LoVo (cell line): ENCODE data around the gene CD8A.
"Not testable (repeated sequence)": the region's sequence is repeated elsewhere in the genome, so short reads cannot be mapped to it uniquely, and the experiment has no call there.

ENCODE experiments used
- DNase-seq: peaks from one replicate; pipeline ENCODE4 v3.0.0-alpha.2; 2016; ENCODE audit warnings: low spot score

The CD8A gene

DNA sequence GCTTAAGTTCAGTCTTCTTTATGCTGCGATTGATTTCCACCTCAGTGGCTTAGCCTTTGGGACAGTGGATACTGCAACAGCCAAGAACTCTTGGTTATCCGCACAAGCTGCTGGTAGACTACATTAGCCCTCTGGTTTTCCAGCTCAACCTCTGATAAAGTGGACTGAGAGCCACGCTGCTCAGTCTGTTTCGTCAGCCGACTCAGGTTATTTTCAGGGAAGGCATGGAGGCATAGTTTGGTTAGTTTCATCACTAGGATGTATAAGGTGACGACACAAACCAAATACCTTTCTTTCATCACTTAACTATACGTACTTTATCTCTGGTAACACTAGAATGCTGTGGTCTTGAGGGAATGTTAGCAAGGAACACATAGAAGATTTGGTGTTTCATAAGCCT is 14.2 kb downstream of the CD8A start:
- no peak for DNase-seq

DNA sequence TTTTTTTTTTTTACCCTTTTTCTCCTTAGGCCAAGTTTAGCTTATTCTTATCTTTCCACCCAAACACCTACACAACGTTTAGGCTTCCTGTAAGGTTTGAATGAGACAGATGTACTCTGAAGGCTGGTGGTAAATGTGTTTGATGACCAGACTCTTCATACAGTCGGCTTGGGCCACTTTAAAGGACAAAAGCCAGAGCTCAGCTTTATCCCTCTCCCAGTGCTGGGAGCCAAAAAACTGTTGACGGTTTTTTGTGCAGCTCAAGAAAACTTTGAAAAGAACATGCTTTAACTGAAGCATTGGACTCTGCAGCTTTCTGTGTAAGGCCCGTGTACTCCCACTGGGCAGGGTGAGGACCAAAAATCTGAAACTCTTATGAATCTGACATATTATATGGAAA is 15.4 kb downstream of the CD8A start:
- no peak for DNase-seq

DNA sequence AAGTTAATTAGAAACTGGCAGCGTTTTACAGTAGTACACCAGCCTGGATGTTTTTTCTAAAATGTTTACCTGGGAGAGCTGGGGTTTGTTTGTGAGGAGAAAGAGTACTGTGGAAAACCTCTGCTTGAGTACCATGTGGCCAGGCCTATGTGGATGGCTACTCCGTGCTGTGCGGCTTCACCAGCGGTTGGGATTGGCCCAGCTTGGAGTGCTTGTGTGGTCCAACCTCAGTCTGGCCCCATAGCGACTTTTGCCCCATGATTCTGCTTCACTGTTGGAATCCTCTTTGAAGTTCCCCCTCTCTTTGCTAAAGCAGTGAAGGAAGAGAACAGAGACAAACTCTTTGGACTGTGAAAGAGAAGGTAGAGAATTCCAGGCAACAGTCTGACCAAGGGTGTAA is 15.9 kb downstream of the CD8A start:
- DNase-seq, result no peak

DNA sequence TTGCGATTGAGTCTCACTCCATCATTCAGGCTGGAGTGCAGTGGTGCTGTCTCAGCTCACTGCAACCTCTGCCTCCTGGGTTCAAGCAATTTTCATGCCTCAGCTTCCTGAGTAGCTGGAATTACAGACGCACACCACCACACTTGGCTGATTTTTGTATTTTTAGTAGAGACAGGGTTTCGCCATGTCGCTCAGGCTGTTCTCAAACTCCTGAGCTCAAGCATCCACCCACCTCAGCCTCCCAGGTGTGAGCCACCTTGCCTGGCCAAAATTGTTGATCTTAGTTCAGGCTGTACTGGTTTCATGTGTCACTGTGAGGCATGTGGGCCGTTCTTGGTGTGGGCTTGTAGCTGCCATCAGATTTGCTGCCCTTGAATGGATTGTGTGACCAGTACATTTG is 18.1 kb downstream of the CD8A start:
- no peak for DNase-seq

DNA sequence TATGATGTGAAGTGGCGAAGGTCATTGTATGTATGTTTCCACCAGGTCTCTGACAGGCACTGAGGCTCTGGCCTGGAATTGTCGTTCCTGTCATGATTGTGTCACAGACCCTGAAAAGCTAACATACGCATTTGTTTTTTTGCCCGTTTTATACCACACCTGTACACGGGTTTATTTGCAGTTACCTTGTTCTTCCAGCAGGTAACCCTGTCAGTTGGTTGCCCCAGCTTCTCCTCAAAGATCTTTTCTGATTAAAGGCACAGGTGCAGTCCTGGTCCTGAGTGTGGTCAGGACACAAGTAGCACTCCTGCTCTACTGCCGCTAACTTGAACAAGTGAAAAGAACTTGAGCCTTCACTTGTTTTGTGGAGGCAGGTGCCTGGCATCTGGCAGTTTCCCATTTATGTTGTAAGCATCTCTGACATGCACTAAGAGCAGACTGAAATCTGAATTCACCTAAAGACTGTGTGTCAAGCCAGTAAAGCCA is 19.9 kb downstream of the CD8A start:
- DNase-seq, result no peak

DNA sequence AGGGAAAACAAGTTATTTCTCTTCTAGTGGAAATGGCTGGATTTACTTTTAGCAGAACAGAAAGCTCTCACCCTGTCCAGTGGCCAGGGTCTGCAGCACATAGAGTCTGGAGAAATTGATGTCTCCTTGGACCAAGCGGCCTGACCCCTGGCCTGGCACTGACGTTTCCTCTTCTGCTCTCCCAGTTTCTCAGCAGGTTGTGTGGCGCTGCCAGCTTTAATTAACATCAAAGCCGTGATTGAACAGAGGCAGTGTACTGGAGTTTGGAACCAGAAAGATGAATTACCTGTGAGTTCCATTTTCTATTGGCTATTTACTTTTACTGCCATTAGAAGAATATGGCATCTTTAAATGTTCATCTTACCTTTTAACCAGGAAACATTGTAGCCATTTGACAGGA is 20.9 kb downstream of the CD8A start:
- no peak for DNase-seq

DNA sequence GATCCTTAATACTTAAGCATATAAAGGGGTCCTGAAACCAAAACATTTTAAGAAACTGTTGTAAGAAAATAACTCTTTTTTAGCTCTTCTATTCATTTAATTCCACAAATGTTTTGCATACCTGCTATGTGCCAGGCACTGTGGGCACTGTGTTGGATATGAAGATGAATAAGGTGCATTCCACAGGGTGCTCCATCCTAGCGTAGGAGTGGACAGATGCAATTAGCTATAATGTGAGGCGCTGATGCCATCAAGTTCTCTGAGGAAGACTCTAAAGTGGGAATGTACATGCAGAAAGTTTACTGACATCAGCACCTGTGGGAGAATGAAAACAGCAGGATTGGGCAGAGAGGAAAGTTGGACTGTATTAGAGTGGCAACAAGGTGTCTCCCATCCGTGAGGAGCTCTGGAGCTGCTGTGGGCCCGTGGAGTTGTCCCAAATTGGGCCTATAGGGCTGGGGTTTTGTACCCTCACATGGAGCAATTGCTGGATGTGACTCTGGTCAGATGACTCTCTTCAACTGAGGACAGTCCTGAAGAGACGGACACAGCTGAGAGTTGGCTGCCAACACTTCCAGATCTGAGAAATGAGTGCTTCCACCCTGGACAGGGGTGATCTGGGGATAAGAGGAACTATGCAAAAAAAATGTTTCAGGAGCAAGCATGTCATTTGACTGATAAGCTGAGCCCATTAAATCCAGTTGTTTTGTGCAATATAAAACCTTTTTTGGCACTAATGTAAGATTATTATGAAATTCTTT is 22.3 kb downstream of the CD8A start:
- no peak for DNase-seq

DNA sequence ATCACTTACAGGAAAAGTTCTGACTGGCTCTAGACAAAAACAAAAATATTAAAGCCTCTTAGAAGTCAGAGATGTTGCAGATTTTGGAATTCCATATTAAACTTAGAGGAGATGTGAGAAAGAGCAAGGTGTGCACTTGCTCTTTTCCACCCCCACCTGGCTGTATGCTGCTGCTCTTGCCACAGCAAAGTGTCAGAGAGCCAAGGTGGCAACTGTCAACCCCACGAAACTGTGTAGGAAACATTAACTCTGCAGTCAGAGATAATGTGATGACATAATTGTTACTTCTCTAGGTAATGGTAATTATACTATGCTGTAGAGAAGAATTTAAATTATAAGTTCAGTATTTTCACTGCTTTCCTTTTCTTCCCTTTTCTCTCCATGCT is 25.4 kb downstream of the CD8A start:
- DNase-seq, result no peak

DNA sequence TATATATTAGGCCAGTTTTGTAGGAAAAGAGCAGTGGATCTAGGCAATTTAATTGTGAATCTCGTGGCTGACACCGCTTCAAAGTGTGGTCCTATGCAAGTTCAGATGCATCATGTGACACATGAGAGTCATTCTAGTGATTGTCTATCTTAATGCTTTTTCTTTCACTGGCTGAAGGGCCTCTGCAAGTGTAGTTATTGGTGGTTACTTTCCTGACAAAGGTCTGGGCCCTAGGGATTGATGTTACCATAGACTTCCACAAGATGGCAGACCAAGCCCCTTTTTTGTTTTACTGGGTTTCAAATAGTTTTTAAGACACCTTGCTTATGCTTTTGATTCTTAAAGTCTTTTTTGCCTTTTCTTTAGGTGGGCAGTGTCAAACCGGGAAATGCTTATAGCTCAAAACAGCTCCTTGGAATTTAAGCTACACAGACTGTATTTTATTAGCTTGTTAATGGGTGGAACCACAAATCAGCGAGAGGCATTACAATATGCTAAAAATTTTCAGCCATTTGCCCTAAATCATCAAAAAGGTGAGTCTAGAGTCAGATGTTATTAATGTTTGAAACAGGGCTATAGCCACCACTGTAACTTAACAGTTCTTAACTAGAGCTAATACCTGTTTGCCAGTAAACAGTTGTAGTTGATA is 25.9 kb downstream of the CD8A start:
- peak; percentile 38 for DNase-seq

DNA sequence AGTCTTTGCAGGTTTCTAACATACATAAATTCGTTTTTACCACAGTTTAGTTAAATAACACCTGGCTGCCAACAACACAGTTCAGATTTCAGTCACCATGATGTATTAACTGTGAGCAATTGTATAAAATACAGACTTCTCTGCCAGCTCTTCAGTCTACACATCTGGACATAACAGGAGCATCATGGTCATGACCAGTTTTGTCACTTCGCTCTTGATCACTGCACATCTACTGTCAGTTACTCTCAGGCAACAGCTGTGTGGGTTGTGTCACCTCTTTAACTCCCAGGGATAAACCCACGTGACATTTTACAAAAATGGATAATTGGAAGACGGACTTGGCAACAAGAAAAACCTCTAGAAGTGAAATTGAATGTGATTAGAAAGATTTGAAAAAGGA is 30.3 kb downstream of the CD8A start:
- no peak for DNase-seq

DNA sequence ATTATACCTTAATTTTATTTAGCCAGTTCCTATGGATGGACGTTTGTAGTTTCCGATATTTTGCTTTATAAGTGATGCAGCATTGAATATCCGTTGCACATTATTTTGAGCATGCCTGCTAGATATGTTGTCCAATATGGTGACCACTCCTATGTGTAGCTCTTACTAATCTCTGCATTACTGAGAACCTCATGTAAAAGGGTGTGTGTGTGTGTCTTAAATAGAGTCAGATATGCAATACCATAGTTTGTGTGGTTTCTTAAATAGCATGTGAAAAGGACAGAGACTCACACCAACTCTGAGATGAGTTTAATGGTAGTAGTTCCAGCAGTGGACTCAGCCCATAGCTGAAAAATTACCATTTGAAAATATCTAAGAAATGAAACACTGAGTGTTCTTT is 32.3 kb downstream of the CD8A start:
- DNase-seq, result no peak

DNA sequence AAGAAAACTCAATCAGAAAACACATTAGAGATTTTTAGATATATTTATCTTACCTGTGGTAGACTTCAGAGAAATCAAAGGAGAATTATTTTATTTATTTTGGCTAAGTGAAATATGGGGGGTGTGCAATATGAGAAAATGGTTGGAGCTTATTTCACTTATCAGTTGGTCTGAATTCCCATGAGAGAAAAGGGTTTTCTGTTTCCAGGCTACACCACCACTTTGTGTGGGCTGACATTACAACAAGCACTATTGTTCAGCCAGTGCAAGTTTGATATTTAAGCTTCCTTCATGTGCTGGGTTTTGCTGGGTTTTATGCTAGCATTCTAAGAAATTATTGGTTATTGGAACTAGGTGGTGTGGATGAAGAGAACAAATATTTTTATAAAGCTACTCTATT is 37.1 kb downstream of the CD8A start:
- DNase-seq, result no peak

DNA sequence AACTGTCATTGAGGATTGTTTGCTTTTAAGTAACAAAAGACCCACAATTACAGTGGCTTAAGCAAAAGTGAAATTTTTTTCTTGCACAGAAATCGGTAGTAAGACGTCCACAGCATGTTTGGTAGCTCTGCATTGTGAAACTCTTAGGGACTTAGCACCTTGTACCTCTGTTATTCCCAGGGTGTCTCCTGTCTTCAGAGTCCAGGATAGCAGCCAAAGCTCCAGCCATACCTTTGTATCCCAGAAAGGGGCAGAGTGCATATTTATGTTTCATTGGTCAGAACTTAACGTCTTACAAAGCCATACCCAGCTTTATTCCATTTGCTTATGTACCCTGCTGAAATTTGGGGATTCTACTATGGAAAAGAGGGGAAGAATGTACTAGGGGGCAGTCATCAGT is 37.8 kb downstream of the CD8A start:
- DNase-seq, result no peak

DNA sequence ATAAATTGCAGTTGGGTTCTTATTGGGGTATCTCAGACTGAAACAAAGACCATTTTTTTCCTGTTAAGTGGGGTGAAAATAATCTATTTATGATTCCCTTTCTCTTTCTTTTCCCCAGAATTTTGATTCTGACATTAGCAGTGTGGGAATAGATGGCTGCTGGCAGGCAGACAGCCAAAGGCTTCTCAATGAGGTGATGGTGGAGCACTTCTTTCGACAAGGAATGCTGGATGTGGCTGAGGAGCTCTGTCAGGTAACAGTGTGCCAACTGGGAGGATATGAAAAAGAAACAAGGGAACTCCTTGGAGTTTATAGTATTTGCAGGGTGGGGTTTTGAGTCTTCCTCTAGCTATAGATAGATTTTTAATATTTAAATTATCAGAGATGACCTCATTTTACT is 38.9 kb downstream of the CD8A start:
- no peak for DNase-seq

DNA sequence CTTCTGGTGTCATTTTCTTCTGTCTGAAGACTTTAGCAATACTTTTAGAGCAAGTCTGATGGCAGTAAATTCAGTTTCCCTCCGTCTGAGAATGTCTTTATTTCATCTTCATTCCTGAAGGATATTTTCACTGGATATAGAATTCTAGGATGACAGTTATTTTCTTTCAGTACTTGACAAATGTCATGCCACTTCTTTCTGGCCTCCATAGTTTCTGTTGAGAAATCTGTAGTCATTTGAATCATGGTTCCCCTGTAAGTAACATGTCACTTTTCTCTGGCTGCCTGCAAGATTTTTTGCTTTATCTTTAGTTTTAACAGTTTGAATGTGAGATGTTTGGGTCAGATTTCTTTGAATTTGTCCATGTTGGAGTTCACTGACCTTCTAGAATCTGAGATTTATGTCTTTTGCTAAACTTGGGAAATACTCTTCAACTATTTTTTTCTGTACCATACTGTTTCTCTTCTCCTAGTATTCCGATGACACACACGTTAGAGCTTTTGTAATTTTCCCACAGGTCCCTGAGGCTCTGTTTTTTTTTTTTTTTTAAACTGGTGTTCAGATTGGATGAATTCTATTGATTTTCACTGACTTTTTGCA is 40.4 kb downstream of the CD8A start:
- no peak for DNase-seq

DNA sequence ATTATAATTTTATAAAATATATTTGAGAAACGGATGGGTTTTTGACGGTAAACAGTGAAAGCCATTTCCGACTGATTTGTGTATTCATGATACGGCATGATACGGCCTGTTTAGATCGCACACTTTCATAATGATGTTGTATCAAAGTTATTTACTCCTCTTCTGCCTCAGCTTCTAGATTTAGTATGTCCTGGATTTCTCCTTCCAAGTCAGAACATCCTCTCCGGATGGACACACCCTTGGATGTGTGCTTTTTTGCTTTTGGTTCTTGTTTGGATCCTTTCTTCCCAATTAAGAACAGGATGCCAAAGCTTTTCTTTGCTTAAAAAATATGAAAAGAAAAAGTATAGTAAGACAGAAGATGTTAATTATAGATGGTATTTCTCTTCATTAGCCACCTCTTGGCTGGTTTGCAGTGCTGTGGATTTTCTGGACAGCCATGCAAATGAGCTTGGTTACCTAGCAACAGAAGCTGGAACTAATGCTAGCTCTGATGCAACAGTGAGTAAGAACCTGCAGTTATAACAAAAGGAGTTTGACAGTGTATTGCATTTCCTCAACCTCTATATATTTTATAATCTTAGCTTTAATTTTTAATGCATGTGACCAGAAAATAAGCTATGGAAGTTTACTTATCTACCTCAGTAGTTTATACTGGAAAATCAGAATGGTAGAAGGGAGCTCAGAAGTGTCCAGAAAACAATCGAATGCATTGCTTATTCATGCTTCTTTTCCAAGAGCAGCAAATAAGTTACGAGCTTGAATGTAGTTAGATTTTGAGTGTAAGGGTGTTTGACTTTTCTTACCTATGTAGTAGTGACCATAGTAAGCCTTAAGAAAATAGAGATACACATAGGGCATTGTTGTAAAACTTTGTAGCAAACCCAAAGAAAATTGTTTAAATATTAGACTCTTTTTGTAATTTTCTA is 42.7 kb downstream of the CD8A start:
- DNase-seq, result peak; percentile 67

DNA sequence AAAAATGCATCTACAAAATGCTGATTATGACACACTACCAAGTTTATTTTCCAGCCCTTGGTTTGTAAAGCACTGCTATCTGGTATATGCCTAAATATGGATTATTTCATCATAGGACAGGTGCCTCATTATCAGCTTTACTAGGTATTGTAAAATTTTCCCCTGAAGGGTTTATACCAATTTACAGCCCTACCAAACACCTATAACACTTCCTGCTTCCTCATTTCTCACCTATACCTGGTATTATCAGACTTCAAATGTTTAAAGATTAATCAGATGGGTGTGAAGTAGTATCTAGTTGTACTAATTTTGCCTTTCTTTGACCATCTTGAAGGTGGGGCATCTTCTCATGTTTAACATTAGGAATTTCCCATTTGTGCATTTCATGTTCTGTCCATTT is 43.8 kb downstream of the CD8A start:
- peak; percentile 11 for DNase-seq

DNA sequence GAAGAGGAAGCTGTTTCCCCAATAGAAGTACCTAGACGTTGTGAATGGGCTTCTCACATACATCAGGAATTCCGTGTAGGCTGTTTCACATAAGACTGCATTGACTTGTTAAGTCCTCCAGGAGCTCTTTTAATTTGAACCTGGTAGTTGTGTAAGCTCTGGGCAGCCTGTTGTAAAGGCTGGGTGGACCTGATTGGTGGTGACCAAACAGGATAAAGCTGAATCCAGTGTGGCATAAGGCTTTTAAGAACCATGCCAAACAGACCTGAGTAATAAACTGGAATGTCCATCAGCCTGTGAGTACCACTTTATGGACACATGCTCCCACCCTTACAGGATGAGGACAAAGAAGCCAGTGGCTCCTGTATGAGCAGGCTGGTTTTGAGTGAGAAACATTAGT is 46.6 kb downstream of the CD8A start:
- DNase-seq, result no peak

DNA sequence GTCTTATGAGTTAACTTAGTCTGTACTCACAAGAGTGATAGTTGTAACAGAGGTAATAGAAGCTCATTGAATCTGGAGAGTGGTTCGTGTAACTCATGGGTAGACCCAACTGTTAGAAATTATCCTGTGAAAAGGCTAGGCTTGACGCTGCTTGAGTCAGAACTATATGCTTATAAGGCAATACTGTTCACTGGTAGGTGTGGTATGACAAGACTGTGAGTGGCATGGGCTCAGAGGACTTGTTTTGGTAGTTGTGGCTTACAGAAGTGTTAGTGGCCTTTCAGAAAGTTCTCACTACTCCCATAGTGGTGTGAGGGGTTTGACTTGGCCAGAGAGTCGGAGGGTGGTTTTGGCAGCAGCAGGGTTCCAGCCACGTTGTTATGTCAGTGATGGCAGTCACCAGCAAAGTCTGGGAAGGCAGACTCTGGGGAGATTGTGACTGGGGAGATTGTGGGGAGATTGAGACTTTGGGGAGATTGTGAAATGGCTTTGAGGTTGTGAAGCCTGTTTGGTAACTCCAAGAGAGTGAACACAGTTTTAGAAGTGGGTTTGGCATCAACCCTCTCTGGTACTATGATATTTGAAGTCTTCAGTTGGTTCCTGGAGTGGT is 48.7 kb downstream of the CD8A start:
- DNase-seq, result not testable (repeated sequence)

DNA sequence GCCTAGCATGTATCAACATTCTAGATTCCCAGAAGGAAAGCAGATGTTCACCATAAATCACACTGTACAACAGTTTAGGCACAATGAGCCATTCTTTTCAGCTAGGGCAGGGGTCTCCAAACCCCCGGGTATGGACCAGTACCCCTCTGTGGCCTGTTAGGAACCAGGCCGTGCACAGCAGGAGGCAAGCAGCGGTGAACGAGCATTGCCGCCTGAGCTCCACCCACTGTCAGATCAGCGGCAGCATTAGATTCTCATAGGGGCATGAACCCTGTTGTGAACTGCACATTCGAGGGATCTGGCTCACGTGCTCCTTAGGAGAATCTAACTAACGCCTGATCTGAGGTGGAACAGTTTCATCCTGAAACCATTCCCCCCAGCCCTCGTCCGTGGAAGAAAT is 50.8 kb downstream of the CD8A start:
- DNase-seq, result not testable (repeated sequence)

DNA sequence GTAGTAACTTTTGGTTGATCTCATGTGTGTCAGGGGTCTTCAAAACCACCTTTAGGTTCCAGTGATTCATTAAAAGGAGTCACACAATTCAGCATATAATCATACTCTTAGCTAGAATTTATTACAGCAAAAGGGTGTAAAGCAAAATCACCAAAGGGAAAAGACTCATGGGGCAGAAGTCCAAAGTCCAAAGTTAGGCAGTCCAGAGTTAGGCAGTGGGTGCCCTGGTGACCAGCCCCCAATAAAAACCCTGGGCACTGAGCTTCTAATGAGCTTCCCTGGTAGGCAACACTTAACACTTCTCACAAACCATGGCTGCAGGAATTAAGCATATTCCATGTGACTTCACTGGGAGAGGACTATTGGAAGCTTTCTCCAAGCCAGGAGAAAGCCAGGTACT is 51.2 kb downstream of the CD8A start:
- not testable (repeated sequence) for DNase-seq

DNA sequence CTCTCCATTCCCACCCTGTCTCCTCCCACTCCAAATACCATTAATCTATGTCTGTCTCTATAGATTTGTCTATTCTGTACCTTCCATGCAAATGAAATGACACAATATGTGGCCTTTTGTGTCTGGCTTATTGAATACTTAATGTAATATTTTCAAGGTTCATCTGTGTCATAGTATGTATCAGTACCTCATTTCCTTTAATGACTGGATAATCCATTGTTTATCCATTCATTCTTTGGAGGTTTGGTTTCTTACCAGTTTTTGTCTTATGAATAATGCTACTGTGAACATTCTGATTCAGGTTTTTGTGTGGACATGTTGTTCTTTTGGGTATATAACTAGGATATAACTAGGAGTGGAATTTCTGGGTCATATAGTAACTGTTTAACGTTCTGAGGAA is 55.8 kb downstream of the CD8A start:
- DNase-seq, result not testable (repeated sequence)
